Activated CD4-positive, alpha-beta T cell treated with anti-CD3 and anti-CD28 coated beads, Interleukin-2, amount 50 U/mL, for 4 hours (primary cell): Measurements from ENCODE around the gene GBGT1.

Experiments used
- DNase-seq, 2 experiments: peaks; one replicate each; pipeline ENCODE4 v3.0.0-alpha.2; 2020

Gene GBGT1

GRCh38 chr9:133111808-133112662, 51.7 kb downstream of the GBGT1 start:
- DNase-seq, result no peak

- DNase-seq, result no peak
Observed at GRCh38 chr9:133109931-133110650, 53.6 kb downstream of the GBGT1 start.

- no peak for DNase-seq
Observed at GRCh38 chr9:133108794-133109641, 54.7 kb downstream of the GBGT1 start.

- DNase-seq, result no peak
Observed at GRCh38 chr9:133107961-133108793, 55.5 kb downstream of the GBGT1 start.

- no peak for DNase-seq
Observed at GRCh38 chr9:133107245-133107722, 56.4 kb downstream of the GBGT1 start.

GRCh38 chr9:133106511-133107244, 57.0 kb downstream of the GBGT1 start:
- DNase-seq, result no peak

GRCh38 chr9:133105461-133105770, 58.3 kb downstream of the GBGT1 start:
- DNase-seq, result no peak

GRCh38 chr9:133104718-133105460, 58.8 kb downstream of the GBGT1 start:
- DNase-seq, result no peak

GRCh38 chr9:133103987-133104505, 59.7 kb downstream of the GBGT1 start:
- no peak for DNase-seq

GRCh38 chr9:133103183-133103986, 60.3 kb downstream of the GBGT1 start:
- DNase-seq, result peak; percentile 27 to 38
